Astrocyte of the cerebellum (primary cell): ENCODE data around the gene ESRRB.

ENCODE experiments used
- DNase-seq: peaks from one replicate; pipeline ENCODE4 v3.0.0-alpha.2; 2011; ENCODE audit warnings: low read depth
- H3K4me3 ChIP-seq: 2 replicates; pipeline ENCODE4 v1.5.1; 2011; ENCODE audit warnings: mild to moderate bottlenecking, low read depth, low read length, moderate library complexity
- CTCF ChIP-seq: IDR thresholded peaks from 2 replicates; pipeline ENCODE4 v1.5.1; 2012; ENCODE audit warnings: low read length, low read depth, moderate library complexity, mild to moderate bottlenecking; ENCODE audit errors: missing control alignments
- in situ Hi-C: cut with HindIII; loops from 2 replicates; pipeline ENCODE4 v1.10.0; 2017; ENCODE audit warnings: low sequenced_read_pairs

ESRRB gene

GRCh38 chr14:76350671-76351070, 25.3 kb upstream of the ESRRB start:
- DNase-seq: no peak
- TF ChIP-seq CTCF: no peak
- in situ Hi-C loops: no loop called here
- H3K4me3 ChIP-seq: no peak overlapping the region

GRCh38 chr14:76351941-76352340, 24.0 kb upstream of the ESRRB start:
- TF ChIP-seq CTCF: no peak
- in situ Hi-C loops: no loop called here
- no peak for DNase-seq
- H3K4me3 ChIP-seq: no peak overlapping the region

- in situ Hi-C loops: no loop called here
- H3K4me3 ChIP-seq: peak overlapping the region; percentile 8
- TF ChIP-seq CTCF: peak; percentile 88
- no peak for DNase-seq
Observed at GRCh38 chr14:76352639-76353281, 23.2 kb upstream of the ESRRB start.

- in situ Hi-C loops: no loop called here
- DNase-seq: no peak
- H3K4me3 ChIP-seq: no peak overlapping the region
- no peak for TF ChIP-seq CTCF
Observed at GRCh38 chr14:76354310-76354709, 21.6 kb upstream of the ESRRB start.

GRCh38 chr14:76355771-76356170, 20.2 kb upstream of the ESRRB start:
- in situ Hi-C loops: no loop called here
- TF ChIP-seq CTCF: no peak
- no peak for DNase-seq
- H3K4me3 ChIP-seq: no peak overlapping the region

GRCh38 chr14:76371066-76371465, 4.9 kb upstream of the ESRRB start:
- no peak for TF ChIP-seq CTCF
- no peak for DNase-seq
- no peak overlapping the region for H3K4me3 ChIP-seq
- in situ Hi-C loops: no loop called here

GRCh38 chr14:76373456-76373855, 2.5 kb upstream of the ESRRB start:
- no peak for DNase-seq
- in situ Hi-C loops: no loop called here
- no peak for TF ChIP-seq CTCF
- no peak overlapping the region for H3K4me3 ChIP-seq
